Body of pancreas (tissue), 4 donors: ENCODE data around the gene CYP19A1. TPM values are rescaled to one million over a fixed set of nuclear protein-coding genes. Genes with fewer than 3 reads are reported as not detected.
A peak's percentile ranks its signal among the peaks of the same experiment; 100 is the strongest.

ENCODE experiments used
- ATAC-seq: fragments of 150-250 bp; one replicate; pipeline ENCODE4 v1.9.1; 2016
- DNase-seq, 4 donors: peaks; one replicate each; pipeline ENCODE4 v3.0.0-alpha.2; 2019
- H3K27ac ChIP-seq, 4 donors: fragments of 200-600 bp; sonication (generic); 1 replicate in 3 of 4; 2 replicates in 1 of 4; pipeline versions ENCODE4 v1.5.1 to v1.6.1; 2016 to 2019; ENCODE audit warnings: mild to moderate bottlenecking in 1 of 4, mixed read lengths in 1 of 4, moderate library complexity in 1 of 4
- H3K27me3 ChIP-seq, 2 donors: fragments of 200-600 bp; sonication (generic); one replicate each; pipeline ENCODE4 v1.6.0; 2016; ENCODE audit warnings: mild to moderate bottlenecking in 1 of 2
- H3K36me3 ChIP-seq, 2 donors: fragments of 200-600 bp; sonication (generic); replicated peaks in 1 of 2; 2 replicates each; pipeline ENCODE4 v1.5.1; 2016; ENCODE audit warnings: low read depth in 2 of 2; ENCODE audit not compliant: insufficient read depth in 1 of 2
- H3K4me1 ChIP-seq: fragments of 200-600 bp; sonication (generic); one replicate; pipeline ENCODE4 v1.6.0; 2016
- H3K4me3 ChIP-seq, 2 donors: fragments of 200-600 bp; sonication (generic); 1 replicate in 1 of 2; 2 replicates in 1 of 2; pipeline ENCODE4 v1.5.1; 2016 to 2019
- H3K9me3 ChIP-seq, 3 donors: fragments of 200-600 bp; sonication (generic); 1 replicate in 2 of 3; 2 replicates in 1 of 3; pipeline ENCODE4 v1.5.1; 2016
- POLR2A ChIP-seq, 3 donors: fragments of 450-650 bp; IDR thresholded peaks; one replicate each; pipeline ENCODE4 v1.6.1; 2016; ENCODE audit warnings: antibody characterized with exemption in 3 of 3, mild to moderate bottlenecking in 2 of 3
- WGBS, 2 donors: methylation state at CpG; one replicate each; pipeline ENCODE4 v1.1.5; 2017; 5-methylcytosine and 5-hydroxymethylcytosine counted together
- intact Hi-C: fragments of 100-400 bp; cut with DNase I; formaldehyde crosslinking; loops from one replicate; pipeline ENCODE4 v1.15.1; 2023
- total RNA-seq, 2 donors: library from RNA; depleted of rRNA; stranded (reverse); fragments of >200 nt; gene quantifications; one replicate each; pipeline ENCODE4 v1.1.0, GENCODE V29; 2016
- TF ChIP-seq, protein P1 (sequence below), 7 experiments: fragments of 450-650 bp in 4 of 7; fragments of 200-600 bp in 3 of 7; sonication (generic) in 3 of 7; IDR thresholded peaks; one replicate each; pipeline ENCODE4 v1.5.1; 2016 to 2019; ENCODE audit warnings: antibody characterized with exemption in 7 of 7

Gene CYP19A1
- total RNA-seq, 2 donors from 2014 or later: 0.26 TPM; not detected in 1

GRCh38 chr15:51314391-51315337 lies 23.7 kb downstream of the CYP19A1 start:
- Histone ChIP-seq H3K36me3 (no peaks in the 10 kb centered on the region), H3K27me3 (no peaks in the 10 kb centered on the region), H3K9me3 (no peaks in the 10 kb centered on the region), H3K4me1 (peaks cover 7% of the 10 kb centered on the region), H3K27ac (no peak overlapping the region), H3K4me3 (no peak overlapping the region)
- DNase-seq: peak in 1 of 4 donors; percentile 14
- intact Hi-C loops: no loop called here
- 56 to 65% methylated on average over 10 of the region's 10 CpGs for WGBS, 2 donors
- TF ChIP-seq, protein P1, sequence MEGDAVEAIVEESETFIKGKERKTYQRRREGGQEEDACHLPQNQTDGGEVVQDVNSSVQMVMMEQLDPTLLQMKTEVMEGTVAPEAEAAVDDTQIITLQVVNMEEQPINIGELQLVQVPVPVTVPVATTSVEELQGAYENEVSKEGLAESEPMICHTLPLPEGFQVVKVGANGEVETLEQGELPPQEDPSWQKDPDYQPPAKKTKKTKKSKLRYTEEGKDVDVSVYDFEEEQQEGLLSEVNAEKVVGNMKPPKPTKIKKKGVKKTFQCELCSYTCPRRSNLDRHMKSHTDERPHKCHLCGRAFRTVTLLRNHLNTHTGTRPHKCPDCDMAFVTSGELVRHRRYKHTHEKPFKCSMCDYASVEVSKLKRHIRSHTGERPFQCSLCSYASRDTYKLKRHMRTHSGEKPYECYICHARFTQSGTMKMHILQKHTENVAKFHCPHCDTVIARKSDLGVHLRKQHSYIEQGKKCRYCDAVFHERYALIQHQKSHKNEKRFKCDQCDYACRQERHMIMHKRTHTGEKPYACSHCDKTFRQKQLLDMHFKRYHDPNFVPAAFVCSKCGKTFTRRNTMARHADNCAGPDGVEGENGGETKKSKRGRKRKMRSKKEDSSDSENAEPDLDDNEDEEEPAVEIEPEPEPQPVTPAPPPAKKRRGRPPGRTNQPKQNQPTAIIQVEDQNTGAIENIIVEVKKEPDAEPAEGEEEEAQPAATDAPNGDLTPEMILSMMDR (IDR thresholded peaks at IDR 0.05): no peak
- TF ChIP-seq POLR2A (IDR thresholded peaks at IDR 0.05): no peak
- peak; percentile 27 for ATAC-seq

DNA sequence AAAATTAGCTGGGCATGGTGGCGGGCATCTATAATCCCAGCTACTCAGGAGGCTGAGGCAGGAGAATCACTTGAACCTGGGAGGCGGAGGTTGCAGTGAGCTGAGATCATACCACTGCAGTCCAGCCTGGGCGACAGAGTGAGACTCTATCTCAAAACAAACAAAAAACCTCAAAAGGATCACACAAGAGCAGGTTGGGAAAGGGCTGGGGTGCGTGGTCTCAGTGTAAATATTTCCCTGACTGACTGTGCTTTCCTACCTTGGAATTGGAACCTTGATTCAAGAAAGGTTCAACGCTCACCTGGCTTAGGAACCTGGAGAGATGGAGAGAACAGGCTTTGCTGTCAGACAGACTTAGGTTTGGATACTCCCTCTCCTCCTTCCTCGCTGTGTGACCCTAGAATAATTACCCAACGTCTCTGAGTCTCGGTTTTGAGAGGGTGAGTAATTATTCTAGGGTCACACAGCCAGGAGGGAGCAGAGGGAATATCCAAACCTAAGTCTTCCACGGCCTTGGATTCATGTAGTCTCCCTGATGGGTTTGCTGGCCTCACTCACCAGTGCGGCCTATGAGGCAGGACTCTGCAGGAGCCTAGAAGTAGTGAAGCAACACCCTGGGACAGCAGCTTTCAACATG lies 24.6 kb downstream of the CYP19A1 start:
- no peaks in the 10 kb centered on the region for H3K36me3 ChIP-seq
- H3K4me1 ChIP-seq: peaks cover 7% of the 10 kb centered on the region
- ATAC-seq (no peak), DNase-seq (no peak)
- no peak overlapping the region for H3K27ac ChIP-seq
- TF ChIP-seq, protein P1 (IDR thresholded peaks at IDR 0.05): no peak
- TF ChIP-seq POLR2A (IDR thresholded peaks at IDR 0.05): no peak
- no peaks in the 10 kb centered on the region for H3K27me3 ChIP-seq
- intact Hi-C loops: no loop called here
- no peaks in the 10 kb centered on the region for H3K9me3 ChIP-seq
- 84 to 92% methylated on average over 10 of the region's 10 CpGs for WGBS, 2 donors
- H3K4me3 ChIP-seq: no peak overlapping the region

DNA sequence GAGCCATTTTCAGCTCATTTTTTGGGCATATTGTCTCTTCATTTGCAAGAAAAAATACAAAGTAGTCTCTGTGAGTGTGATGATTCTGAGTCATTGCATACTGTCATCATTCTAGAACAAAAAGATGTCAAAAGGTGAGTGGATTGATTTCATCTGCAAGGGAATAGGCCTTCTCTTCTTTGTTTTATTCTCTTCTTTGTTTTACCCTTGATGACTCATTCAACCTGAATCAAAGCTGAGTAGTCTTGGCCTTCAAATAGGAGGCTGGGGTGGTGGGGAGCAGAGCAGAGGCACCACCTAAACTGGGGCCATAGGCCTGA lies 25.4 kb downstream of the CYP19A1 start:
- no peaks in the 10 kb centered on the region for H3K27me3 ChIP-seq
- TF ChIP-seq POLR2A (IDR thresholded peaks at IDR 0.05): no peak
- TF ChIP-seq, protein P1 (IDR thresholded peaks at IDR 0.05): no peak
- no peak overlapping the region for H3K27ac ChIP-seq
- H3K4me1 ChIP-seq: peaks cover 7% of the 10 kb centered on the region
- no peak for ATAC-seq
- no peak for DNase-seq
- H3K36me3 ChIP-seq: no peaks in the 10 kb centered on the region
- intact Hi-C loops: no loop called here
- H3K9me3 ChIP-seq: no peaks in the 10 kb centered on the region
- H3K4me3 ChIP-seq: no peak overlapping the region

- no peak overlapping the region for H3K27ac ChIP-seq
- intact Hi-C loops: no loop called here
- H3K4me1 ChIP-seq: peaks cover 7% of the 10 kb centered on the region
- ATAC-seq (no peak), DNase-seq (no peak)
- no peaks in the 10 kb centered on the region for H3K9me3 ChIP-seq
- no peak overlapping the region for H3K4me3 ChIP-seq
- 76 to 77% methylated on average over 8 of the region's 8 CpGs for WGBS, 2 donors
- no peak for TF ChIP-seq POLR2A (IDR thresholded peaks at IDR 0.05)
- TF ChIP-seq, protein P1 (IDR thresholded peaks at IDR 0.05): no peak
- H3K36me3 ChIP-seq: no peaks in the 10 kb centered on the region
- no peaks in the 10 kb centered on the region for H3K27me3 ChIP-seq
Measured at GRCh38 chr15:51312166-51313073, 26.0 kb downstream of the CYP19A1 start.
